ENCODE measurements around the gene B9D2.
"Not testable (repeated sequence)": the region's sequence is repeated elsewhere in the genome, so short reads cannot be mapped to it uniquely, and the experiment has no call there.

B9D2 gene

GRCh38 chr19:41363753-41364523, at the start of gene B9D2:
TSS of gene B9D2 (minus strand) at chr19:41364149. CDS start at chr19:41363519, 630 bp downstream.
- DNase-seq: peak; percentile 95

DNA sequence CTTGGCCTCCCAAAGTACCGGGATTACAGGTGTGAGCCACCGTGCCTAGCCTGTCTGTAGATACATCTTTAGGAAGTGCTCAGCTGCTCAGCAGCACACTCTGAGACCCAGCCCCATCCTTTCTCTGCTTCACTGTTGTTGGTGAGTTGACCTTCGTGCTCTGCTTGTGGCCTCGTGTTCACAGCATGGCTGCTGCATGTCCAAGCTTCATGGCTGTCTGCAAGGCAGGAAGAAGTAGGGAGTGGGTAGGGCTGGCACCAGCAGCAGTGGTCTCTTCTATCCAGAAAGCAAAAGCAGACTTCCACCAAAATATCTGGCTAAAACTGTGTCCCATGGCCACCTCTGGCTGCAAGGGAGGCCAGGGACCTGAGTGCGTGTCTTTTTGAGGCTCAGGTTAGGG, 49.0 kb upstream of the B9D2 start:
- no peak for DNase-seq

DNA sequence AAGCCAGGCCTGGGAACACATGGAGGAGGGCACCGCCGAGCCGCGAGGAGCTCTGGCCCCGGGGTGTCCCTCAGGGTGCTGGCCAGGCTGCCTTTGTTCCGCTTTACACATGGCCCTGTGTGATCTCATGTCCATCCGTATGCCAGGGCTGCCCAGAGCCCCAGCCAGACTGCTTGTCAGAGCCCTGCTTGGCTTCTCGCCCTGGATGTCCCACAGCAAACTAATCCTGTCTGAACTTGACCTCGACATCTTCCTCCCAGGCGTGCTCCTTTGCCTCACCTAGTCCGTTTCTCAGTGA, 48.0 kb upstream of the B9D2 start:
- no peak for DNase-seq

DNA sequence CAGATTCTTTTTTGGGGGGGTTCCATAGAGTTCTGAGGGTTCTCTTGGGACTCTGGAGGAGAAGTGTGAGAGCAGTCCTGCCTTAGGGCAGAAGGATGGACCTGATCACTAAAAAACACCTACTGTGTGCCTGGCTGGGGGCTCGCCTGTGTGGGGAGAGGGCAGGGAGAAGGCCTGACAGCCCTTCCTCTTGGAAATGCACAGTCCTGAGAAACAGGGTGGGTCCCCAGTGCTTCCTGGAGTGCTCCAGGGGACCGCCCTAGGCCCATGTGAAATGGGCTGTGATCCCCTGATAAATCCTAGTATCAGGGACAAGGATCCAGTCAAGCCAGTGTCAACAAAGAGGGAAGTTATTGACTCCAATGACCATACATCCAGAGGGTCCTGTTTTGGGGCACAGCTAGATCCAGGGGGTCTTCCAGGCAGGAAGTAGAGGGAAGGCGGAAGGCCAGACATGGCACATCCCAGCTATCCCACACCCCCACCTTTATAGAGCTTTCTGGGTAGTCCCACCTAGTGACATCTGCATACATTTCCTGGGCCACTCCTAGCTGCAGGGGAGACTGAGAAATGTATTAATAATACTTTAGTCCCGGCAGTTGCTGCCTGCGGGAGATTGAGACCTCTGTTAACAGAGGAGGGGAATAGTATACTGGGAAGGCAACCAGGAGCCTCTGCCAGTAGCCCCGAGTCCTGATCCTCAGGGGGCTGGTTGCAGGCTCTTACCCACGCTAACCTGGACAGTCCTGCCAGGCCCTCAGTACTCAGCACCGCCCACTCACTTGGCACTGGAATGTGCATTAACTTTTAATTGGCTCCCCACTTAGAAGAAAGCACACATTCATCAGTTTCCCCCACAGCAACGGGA, 47.4 kb upstream of the B9D2 start:
- no peak for DNase-seq

- DNase-seq: no peak
Observed at GRCh38 chr19:41410336-41411054, 46.5 kb upstream of the B9D2 start.

GRCh38 chr19:41409288-41409687, 45.3 kb upstream of the B9D2 start:
- no peak for DNase-seq

GRCh38 chr19:41408846-41409245, 44.9 kb upstream of the B9D2 start:
- DNase-seq: not testable (repeated sequence)

DNA sequence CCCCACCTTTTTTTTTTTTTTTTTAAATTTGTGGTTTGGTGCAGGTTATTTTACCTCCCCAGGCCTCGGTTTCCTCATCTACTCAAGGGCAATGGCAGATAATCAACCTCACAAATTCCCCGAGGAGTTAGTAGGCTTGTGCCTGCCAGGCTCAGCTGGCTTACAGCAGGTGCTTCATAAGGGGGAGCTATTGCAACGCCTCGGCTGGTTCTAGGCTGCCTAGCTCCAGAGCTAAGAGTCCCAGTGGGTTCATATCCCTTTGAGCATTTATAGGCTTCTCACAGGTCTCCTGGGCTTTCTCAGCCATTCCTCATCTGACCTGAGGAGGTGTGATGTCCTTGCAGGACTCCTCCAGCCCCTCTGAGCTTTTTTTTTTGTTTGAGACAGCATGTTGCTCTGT, 44.3 kb upstream of the B9D2 start:
- no peak for DNase-seq

- no peak for DNase-seq
Observed at GRCh38 chr19:41407271-41407670, 43.3 kb upstream of the B9D2 start.

GRCh38 chr19:41405776-41406175, 41.8 kb upstream of the B9D2 start:
- no peak for DNase-seq

GRCh38 chr19:41403181-41403970, 39.4 kb upstream of the B9D2 start:
- DNase-seq: no peak

GRCh38 chr19:41402010-41402409, 38.1 kb upstream of the B9D2 start:
- no peak for DNase-seq

GRCh38 chr19:41401483-41401882, 37.5 kb upstream of the B9D2 start:
- DNase-seq: no peak

- DNase-seq: no peak
Observed at GRCh38 chr19:41399525-41399924, 35.6 kb upstream of the B9D2 start.

- no peak for DNase-seq
Observed at GRCh38 chr19:41399091-41399490, 35.1 kb upstream of the B9D2 start.

DNA sequence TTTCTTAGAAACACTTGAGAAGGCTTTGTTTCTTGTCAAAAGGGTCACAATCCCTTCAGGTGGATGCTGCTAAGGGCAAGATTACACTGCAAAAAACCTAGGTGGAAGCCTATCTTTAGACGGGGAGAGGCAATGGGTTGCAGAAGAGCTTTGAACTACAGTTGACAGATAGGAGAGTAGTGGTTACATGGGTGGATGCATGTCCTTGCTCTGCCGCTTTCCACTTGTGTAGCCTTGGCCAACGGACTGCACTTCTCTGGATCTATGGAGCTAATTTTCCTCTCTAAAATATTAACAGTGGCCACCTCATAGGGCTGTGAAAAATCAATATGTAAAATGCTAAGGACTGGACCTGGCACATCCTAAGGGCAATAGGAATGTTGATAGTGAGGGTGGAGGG, 34.6 kb upstream of the B9D2 start:
- DNase-seq: no peak

GRCh38 chr19:41398050-41398418, 34.1 kb upstream of the B9D2 start:
- DNase-seq: no peak

DNA sequence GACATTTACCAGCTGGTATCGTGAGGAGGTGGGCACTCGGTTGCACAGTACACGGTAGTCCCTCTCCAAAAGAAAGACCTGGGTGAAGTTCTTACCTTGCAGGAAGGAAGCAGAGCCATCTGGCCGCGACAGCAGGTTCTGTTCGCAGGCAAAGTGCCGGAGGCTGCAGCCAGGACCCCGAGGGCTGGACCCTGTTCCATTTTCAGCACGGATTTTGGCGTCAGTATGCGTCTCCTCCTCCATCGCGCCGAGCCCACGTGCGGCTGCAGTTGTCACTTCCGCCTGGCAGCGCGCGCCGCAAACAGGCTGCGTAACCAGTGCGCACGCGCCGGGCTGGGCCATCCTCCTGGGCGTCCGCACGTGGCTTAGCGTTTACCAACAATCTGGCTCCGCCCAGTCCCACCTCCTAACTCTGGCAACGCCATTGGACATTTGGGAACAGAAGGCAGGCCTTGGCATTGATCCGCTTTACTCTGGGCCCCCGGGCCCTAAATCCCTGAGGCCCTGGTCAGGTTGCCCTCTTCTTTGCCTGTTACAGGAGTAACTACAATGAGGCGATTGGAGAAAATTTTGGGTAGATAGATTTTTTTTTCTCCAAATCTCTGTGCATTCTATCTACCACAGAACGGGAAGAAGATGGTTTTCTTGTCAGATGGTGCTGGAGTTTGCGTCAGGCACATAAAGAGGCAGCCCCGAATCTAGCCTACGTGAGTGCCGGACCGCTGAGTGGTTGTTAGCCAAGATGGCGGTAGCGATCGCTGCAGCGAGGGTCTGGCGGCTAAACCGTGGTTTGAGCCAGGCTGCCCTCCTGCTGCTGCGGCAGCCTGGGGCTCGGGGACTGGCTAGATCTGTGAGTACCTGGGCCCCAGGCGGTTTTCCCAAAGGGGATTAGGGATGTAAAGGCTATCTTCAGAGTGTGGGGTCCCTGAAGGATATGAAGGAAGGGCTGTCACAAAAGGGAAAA, 33.4 kb upstream of the B9D2 start, which contains the start of the genes BCKDHA and EXOSC5:
BCKDHA (plus strand) TSS at position 733 of the 964 bp plus-strand sequence; CDS start at position 743, 10 bp downstream.
EXOSC5 (minus strand) TSS at position 274 of the 964 bp plus-strand sequence; CDS start at position 243, 31 bp downstream.
- DNase-seq: peak; percentile 99

DNA sequence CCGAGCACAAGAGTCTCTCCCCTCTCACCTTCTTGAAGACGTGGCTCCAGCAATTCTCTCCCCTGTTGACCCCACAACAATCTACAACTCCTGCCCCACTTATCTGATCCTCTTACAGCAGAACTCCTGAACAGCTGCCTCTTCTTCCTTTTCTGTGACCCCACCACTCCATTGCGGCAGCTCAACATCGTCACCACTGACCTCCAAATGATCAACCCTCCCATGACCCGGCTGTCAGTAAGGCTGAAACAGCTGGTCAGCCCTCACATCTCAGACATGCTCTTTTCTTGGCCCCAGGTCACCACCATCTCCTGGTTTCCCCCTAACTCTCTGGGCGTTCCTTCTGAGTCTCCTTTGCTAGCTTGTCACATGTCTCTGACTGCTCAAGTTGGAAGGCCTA, 31.4 kb upstream of the B9D2 start:
- DNase-seq: no peak

DNA sequence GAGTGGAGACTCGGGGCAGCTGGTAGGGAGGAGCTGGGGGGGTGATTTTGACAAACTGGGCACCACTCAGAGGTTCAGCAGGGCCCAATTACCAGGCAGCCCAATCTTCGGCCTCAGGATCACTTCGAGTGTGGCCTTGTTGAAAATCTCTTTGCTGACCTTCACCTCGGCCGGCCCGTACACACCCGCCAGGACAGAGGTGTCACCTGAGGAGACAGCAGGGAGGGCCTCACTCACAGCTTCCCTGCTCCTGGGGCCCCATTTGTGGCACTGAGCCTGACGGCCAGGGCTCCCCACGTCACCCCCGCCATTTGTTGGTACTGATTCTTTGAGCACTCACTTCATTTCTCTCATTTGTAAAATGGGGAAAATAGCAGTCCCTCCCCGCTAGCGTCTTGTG, 28.8 kb upstream of the B9D2 start:
- no peak for DNase-seq

DNA sequence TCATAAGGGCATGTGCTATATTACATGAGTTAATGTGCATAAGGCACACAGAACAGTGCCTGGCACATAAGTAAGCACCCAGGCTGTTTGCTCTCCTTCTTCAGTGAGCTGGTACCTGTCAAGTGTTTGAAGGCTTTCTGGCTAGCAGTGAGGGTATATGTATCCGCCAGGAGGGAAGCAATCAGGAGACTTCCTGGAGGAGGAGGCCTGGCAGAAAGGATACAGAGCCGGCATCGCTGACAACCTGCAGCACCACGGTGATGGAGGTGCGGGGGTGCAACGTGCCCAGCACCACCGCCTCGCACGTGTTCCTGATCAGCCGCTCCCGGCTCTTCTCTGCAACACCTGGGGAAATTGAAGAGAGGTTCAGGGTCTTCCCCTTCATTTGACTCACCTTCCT, 27.7 kb upstream of the B9D2 start:
- no peak for DNase-seq

All from NCI-H1092 (cell line).